Panc1 (cell line): ENCODE data around the gene ZNF783. TPM values are rescaled to one million over a fixed set of nuclear protein-coding genes. Genes with fewer than 3 reads are reported as not detected.
A peak's percentile ranks its signal among the peaks of the same experiment; 100 is the strongest.

ENCODE experiments used
- ATAC-seq: fragments of 200-7000 bp; cut with Tn5 transposase; 2 replicates; pipeline ENCODE4 v1.9.1; 2020; ENCODE audit warnings: mild to moderate bottlenecking, moderate library complexity
- BruUV-seq: library from RNA; stranded (reverse); fragments of 400-500 nt; replicated peaks from 2 replicates; lab custom pipeline; 2021; lab: Mats Ljungman, UMichigan
- CTCF ChIA-PET: fragments of 300-600 bp; sonication (Branson Sonifier 250); formaldehyde crosslinking; loops from one replicate; lab custom pipeline; 2022; ENCODE audit warnings: antibody characterized with exemption; lab: Charles Lee
- POLR2A ChIA-PET: fragments of 300-600 bp; sonication (Branson Sonifier 250); formaldehyde crosslinking; loops from one replicate; lab custom pipeline; 2022; ENCODE audit warnings: antibody characterized with exemption; lab: Charles Lee
- DNase-seq: peaks from one replicate; pipeline ENCODE4 v3.0.0-alpha.2; 2010; ENCODE audit warnings: low read depth, low spot score
- H3K27ac ChIP-seq: 2 replicates; pipeline ENCODE4 v1.5.1; 2011; ENCODE audit warnings: mild to moderate bottlenecking, low read length, inconsistent platforms
- H3K27me3 ChIP-seq: fragments of 200-500 bp; sonication (Bioruptor generic); 2 replicates; pipeline ENCODE4 v1.6.0; 2014; ENCODE audit warnings: low read length, inconsistent platforms; ENCODE audit not compliant: control insufficient read depth, insufficient read depth
- H3K36me3 ChIP-seq: fragments of 200-500 bp; sonication (Bioruptor generic); 2 replicates; pipeline ENCODE4 v1.5.1; 2014; ENCODE audit warnings: inconsistent platforms, mild to moderate bottlenecking, low read length, moderate library complexity; ENCODE audit not compliant: control insufficient read depth, insufficient read depth
- H3K4me1 ChIP-seq: 2 replicates; pipeline ENCODE4 v1.5.1; 2011; ENCODE audit warnings: inconsistent platforms, mild to moderate bottlenecking, low read length, moderate library complexity; ENCODE audit not compliant: control insufficient read depth, insufficient read depth
- H3K4me3 ChIP-seq, 2 experiments: 2 replicates each; pipeline ENCODE4 v1.5.1; 2011 to 2012; ENCODE audit warnings: low read depth in 2 of 2, low read length in 2 of 2, mild to moderate bottlenecking in 2 of 2, inconsistent platforms in 1 of 2, moderate library complexity in 1 of 2
- H3K9me3 ChIP-seq: fragments of 200-500 bp; sonication (Bioruptor generic); 2 replicates; pipeline ENCODE4 v1.5.1; 2014; ENCODE audit warnings: low read depth, mild to moderate bottlenecking, inconsistent platforms, low read length, moderate library complexity; ENCODE audit not compliant: control insufficient read depth, insufficient read depth
- CTCF ChIP-seq: fragments of 450-650 bp; IDR thresholded peaks from 2 replicates; pipeline ENCODE4 v1.5.1; 2017; ENCODE audit warnings: mild to moderate bottlenecking
- POLR2AphosphoS5 ChIP-seq: IDR thresholded peaks from 2 replicates; pipeline ENCODE4 v1.6.1; 2012; ENCODE audit warnings: mild to moderate bottlenecking, low read depth, low read length, moderate library complexity
- REST ChIP-seq, 2 experiments: IDR thresholded peaks; 2 replicates each; pipeline ENCODE4 v1.6.1; 2011 to 2012; ENCODE audit warnings: low read depth in 2 of 2, control low read depth in 1 of 2, low read length in 1 of 2, mild to moderate bottlenecking in 1 of 2, moderate library complexity in 1 of 2; ENCODE audit not compliant: insufficient read depth in 1 of 2
- SIN3A ChIP-seq: IDR thresholded peaks from 2 replicates; pipeline ENCODE4 v1.6.1; 2012; ENCODE audit warnings: low read depth, mild to moderate bottlenecking, low read length, moderate library complexity, borderline replicate concordance; ENCODE audit not compliant: insufficient read depth
- TCF7L2 ChIP-seq: IDR thresholded peaks from 2 replicates; pipeline ENCODE4 v1.6.1; 2011; ENCODE audit warnings: mild to moderate bottlenecking, low read depth, low read length, inconsistent platforms
- in situ Hi-C: cut with HindIII; loops from 2 replicates; pipeline ENCODE4 v1.10.0; 2016; ENCODE audit warnings: low sequenced_read_pairs, low pct_unique_long_range_greater_than_20kb
- intact Hi-C: fragments of 100-400 bp; cut with micrococcal nuclease; formaldehyde crosslinking; loops from one replicate; pipeline ENCODE4 v1.10.0; 2022; ENCODE audit not compliant: unreplicated experiment
- total RNA-seq: library from RNA; stranded (reverse); gene quantifications from one replicate; pipeline ENCODE4 v1.2.1, GENCODE V29; 2021; ENCODE audit not compliant: unreplicated experiment

ZNF783 gene
- total RNA-seq, 1 experiment from 2014 or later, result 16.6 TPM

GRCh38 chr7:149284343-149284742 lies 22.3 kb downstream of the ZNF783 start:
- H3K36me3 ChIP-seq, result no peaks in the 10 kb centered on the region; the same call in 1 of the 2 replicates
- H3K27me3 ChIP-seq, result no peaks in the 10 kb centered on the region
- DNase-seq, result no peak
- POLR2A ChIA-PET, result interaction anchor here (0.6 kb wide), 2 partner anchors 37 to 146 kb away, joined by 3 to 9 read pairs; no protein-coding TSS in a partner anchor
- no peak for TF ChIP-seq REST (IDR thresholded peaks at IDR 0.05; ENCODE audit: insufficient read depth in 1 of 2, low read depth in 2 of 2, low read length in 1 of 2)
- no peak for TF ChIP-seq POLR2AphosphoS5
- no TSS peak for BruUV-seq
- H3K4me3 ChIP-seq, result peak overlapping the region; percentile 77 to 80
- intact Hi-C loops, result no loop called here
- peak overlapping the region; percentile 39; the same call in 1 of the 2 replicates for H3K27ac ChIP-seq
- peaks cover 3% of the 10 kb centered on the region; the same call in 1 of the 2 replicates for H3K4me1 ChIP-seq
- no peaks in the 10 kb centered on the region for H3K9me3 ChIP-seq
- no peak for ATAC-seq
- in situ Hi-C loops, result no loop called here
- CTCF ChIA-PET, result interaction anchor here (1.2 kb wide), 1 partner anchor 22 kb away, joined by 5 read pairs; the partner anchor contains the start of gene ZNF783

GRCh38 chr7:149284850-149285585 lies 23.0 kb downstream of the ZNF783 start:
- Histone ChIP-seq H3K27me3 (no peaks in the 10 kb centered on the region), H3K4me3 (peak overlapping the region; percentile 77 to 80), H3K4me1 (peaks cover 3% of the 10 kb centered on the region; the same call in 1 of the 2 replicates), H3K36me3 (no peaks in the 10 kb centered on the region; the same call in 1 of the 2 replicates), H3K27ac (peak overlapping the region; percentile 77), H3K9me3 (no peaks in the 10 kb centered on the region)
- no TSS peak for BruUV-seq
- no peak; the same call in 1 of the 2 replicates for TF ChIP-seq SIN3A
- peak; percentile 76 for TF ChIP-seq POLR2AphosphoS5
- TF ChIP-seq TCF7L2, result peak; percentile 92
- ATAC-seq (peak; percentile 96), DNase-seq (peak; percentile 75)
- CTCF ChIA-PET, result interaction anchor here (1.2 kb wide), 1 partner anchor 23 kb away, joined by 5 read pairs; the partner anchor contains the start of gene ZNF783
- POLR2A ChIA-PET, result interaction anchor here (0.6 kb wide), 3 partner anchors 26 to 145 kb away, joined by 3 to 9 read pairs (median 9); no protein-coding TSS in a partner anchor
- intact Hi-C loops, result no loop called here
- in situ Hi-C loops, result no loop called here

- H3K36me3 ChIP-seq, result no peaks in the 10 kb centered on the region
Measured at GRCh38 chr7:149285603-149286002, 23.6 kb downstream of the ZNF783 start.

More at GRCh38 chr7:149285603-149286002, 23.6 kb downstream of the ZNF783 start:
- Histone ChIP-seq H3K4me3 (peak overlapping the region; percentile 77 to 80), H3K27ac (peak overlapping the region; percentile 77), H3K9me3 (no peaks in the 10 kb centered on the region), H3K27me3 (no peaks in the 10 kb centered on the region), H3K4me1 (peaks cover 3% of the 10 kb centered on the region; the same call in 1 of the 2 replicates)
- ATAC-seq, result peak; percentile 55
- no TSS peak for BruUV-seq
- in situ Hi-C loops (no loop called here), intact Hi-C loops (no loop called here)
- DNase-seq, result no peak
- ChIA-PET CTCF (interaction anchor here (1.2 kb wide), 1 partner anchor 23 kb away, joined by 5 read pairs; the partner anchor contains the start of gene ZNF783), POLR2A (interaction anchor here (0.6 kb wide), 1 partner anchor 27 kb away, joined by 9 read pairs; no protein-coding TSS in a partner anchor)
- TF ChIP-seq REST (IDR thresholded peaks at IDR 0.05; ENCODE audit: insufficient read depth in 1 of 2, low read depth in 2 of 2, low read length in 1 of 2) (no peak), POLR2AphosphoS5 (no peak), SIN3A (no peak), TCF7L2 (no peak), CTCF (no peak)
